Measurements from ENCODE around the gene CENPO.

The CENPO gene

GRCh38 chr2:24826773-24827145, 33.5 kb downstream of the CENPO start:
- Histone ChIP-seq H3K4me1 (ENCODE audit: control insufficient read depth, insufficient read depth, low read length) (peaks cover 11% of the 10 kb centered on the region), H3K36me3 (ENCODE audit: control insufficient read depth, insufficient read depth, low read length) (peaks cover 28% of the 10 kb centered on the region), H3K4me3 (ENCODE audit: low read depth, low read length) (no peak overlapping the region), H3K9me3 (ENCODE audit: control insufficient read depth, insufficient read depth, low read length) (no peaks in the 10 kb centered on the region), H3K27me3 (ENCODE audit: control insufficient read depth, insufficient read depth, low read length) (no peaks in the 10 kb centered on the region), H3K9ac (ENCODE audit: low read depth, low read length) (no peak overlapping the region)

DNA sequence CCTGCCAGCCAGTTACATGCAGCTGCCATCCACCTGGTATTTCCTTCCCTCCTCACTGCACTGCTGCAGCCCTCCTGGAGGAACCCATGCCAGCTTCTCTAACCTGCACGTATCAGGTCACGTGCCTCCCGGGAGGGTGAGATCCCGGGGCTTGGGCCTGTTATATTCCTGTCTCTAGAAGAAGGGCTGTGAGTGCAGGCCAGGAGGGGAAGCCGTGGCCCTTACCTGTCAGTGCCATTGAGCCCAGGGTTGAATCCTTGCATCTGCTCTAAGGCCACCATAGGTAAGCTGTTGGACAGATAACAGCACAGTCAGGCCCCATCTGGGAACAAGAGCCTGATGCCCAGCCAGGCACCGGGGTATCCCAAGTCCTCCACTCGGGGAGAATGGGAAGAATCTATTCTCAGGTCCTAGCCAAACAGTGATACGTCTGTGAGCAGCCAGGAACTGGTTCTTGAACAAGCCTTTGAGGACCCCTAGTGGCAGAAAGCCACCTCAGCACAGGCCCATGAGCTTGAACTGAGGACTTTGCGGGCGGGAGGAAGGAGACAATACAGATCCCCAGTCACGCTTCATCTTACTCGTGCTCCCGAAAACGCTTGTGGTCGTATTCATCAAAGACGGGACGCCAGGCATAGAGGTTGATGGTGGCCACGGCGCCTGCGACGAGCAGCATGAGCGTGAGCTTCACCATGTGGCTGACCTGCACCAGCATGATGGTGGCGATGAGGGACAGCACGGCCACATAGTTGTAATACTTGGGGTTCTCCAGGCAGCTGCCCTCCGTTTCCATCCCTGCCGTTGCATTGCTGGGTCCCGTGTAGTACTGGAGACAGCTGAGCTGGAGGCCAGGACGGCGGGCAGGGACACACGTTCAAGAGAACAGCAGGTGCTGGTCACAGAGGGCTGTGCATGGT, 34.4 kb downstream of the CENPO start:
- Histone ChIP-seq H3K36me3 (ENCODE audit: control insufficient read depth, insufficient read depth, low read length) (peaks cover 28% of the 10 kb centered on the region), H3K9me3 (ENCODE audit: control insufficient read depth, insufficient read depth, low read length) (no peaks in the 10 kb centered on the region), H3K27me3 (ENCODE audit: control insufficient read depth, insufficient read depth, low read length) (no peaks in the 10 kb centered on the region), H3K9ac (ENCODE audit: low read depth, low read length) (no peak overlapping the region), H3K4me1 (ENCODE audit: control insufficient read depth, insufficient read depth, low read length) (peaks cover 9% of the 10 kb centered on the region), H3K4me3 (ENCODE audit: low read depth, low read length) (no peak overlapping the region)

DNA sequence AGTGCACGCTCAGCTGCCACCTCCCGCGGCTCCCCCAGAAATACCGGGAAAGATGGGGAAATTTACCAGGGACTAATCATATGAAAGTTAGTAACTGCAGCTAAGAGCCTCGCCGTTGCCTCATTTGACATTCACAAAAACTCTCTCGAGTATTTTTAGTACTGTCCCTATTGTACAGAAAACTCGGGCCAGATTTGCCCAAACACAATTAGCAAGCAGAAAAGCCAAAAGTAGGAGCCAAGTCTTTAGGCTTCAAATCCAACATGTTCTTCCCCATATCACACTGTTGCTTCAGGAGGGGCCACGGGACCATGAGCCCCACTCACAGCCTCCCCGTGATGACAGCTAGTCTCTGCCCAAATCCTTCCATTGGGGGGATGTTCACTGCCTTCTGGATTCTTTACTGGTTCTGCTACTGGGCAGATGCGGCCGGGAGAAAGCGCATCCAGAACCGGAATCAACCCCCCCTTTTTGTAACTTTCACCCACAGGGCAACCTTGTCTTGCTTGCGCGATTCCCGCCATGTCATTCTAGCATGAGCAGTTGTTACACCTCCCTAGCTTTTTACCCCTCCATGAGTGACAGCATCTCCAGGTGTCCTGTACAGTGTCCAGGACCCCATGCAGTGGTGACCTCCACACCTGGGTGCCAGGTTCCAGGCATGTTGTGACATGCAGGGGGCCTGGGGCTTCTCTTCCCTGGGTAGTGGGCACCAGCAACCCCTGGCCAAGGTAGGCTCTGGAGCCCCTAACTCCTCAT, 35.2 kb downstream of the CENPO start:
- H3K36me3 ChIP-seq (ENCODE audit: control insufficient read depth, insufficient read depth, low read length): peaks cover 19% of the 10 kb centered on the region

DNA sequence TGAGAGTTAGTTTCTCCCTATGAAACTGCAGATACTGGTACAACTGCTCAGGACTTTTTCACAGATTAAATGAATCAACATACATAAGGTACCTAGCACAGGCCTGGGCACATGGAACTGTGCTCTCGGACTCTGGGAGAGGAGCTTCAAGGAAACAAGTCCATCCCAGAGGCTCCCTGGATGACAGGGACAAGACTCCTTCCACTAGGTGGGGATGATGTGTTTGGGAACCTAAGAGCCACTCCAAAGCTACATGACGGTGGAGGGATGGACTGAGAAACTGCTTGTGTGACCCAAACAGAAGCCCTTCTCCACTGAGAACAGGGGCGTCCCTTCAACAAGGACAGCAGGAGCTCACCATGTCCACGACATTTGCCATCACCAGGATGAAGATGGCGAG, 37.1 kb downstream of the CENPO start:
- H3K36me3 ChIP-seq (ENCODE audit: control insufficient read depth, insufficient read depth, low read length): peaks cover 23% of the 10 kb centered on the region
- no peak overlapping the region for H3K9ac ChIP-seq (ENCODE audit: low read depth, low read length)
- H3K4me3 ChIP-seq (ENCODE audit: low read depth, low read length): no peak overlapping the region
- H3K27me3 ChIP-seq (ENCODE audit: control insufficient read depth, insufficient read depth, low read length): no peaks in the 10 kb centered on the region
- peaks cover 11% of the 10 kb centered on the region for H3K4me1 ChIP-seq (ENCODE audit: control insufficient read depth, insufficient read depth, low read length)
- no peaks in the 10 kb centered on the region for H3K9me3 ChIP-seq (ENCODE audit: control insufficient read depth, insufficient read depth, low read length)

More for the DNA sequence above, 35.2 kb downstream of the CENPO start:
- no peak overlapping the region for H3K9ac ChIP-seq (ENCODE audit: low read depth, low read length)
- H3K4me3 ChIP-seq (ENCODE audit: low read depth, low read length): no peak overlapping the region
- no peaks in the 10 kb centered on the region for H3K9me3 ChIP-seq (ENCODE audit: control insufficient read depth, insufficient read depth, low read length)
- peaks cover 8% of the 10 kb centered on the region for H3K4me1 ChIP-seq (ENCODE audit: control insufficient read depth, insufficient read depth, low read length)
- H3K27me3 ChIP-seq (ENCODE audit: control insufficient read depth, insufficient read depth, low read length): no peaks in the 10 kb centered on the region

DNA sequence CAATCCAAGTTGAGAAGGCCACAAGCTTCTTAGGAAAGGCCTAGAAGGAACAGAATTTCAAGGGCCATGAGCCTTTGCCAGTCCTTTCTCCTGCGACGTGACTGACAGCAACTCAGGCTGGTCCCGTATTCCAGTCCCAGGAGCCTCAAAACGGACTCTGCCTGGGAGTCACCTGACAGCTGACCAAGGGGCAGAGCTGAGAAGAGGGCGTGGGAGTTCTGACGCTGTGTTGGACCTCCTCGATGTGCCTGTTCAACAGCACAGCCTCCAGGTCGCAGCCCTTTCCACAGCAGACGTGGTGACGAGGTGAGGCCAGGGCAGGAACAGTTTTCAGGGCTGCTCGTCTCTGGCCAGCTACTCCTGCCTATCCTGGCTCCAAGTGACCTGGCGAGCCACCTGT, 37.6 kb downstream of the CENPO start:
- Histone ChIP-seq H3K36me3 (ENCODE audit: control insufficient read depth, insufficient read depth, low read length) (peaks cover 23% of the 10 kb centered on the region), H3K9me3 (ENCODE audit: control insufficient read depth, insufficient read depth, low read length) (no peaks in the 10 kb centered on the region), H3K9ac (ENCODE audit: low read depth, low read length) (no peak overlapping the region), H3K4me1 (ENCODE audit: control insufficient read depth, insufficient read depth, low read length) (peaks cover 11% of the 10 kb centered on the region), H3K4me3 (ENCODE audit: low read depth, low read length) (no peak overlapping the region), H3K27me3 (ENCODE audit: control insufficient read depth, insufficient read depth, low read length) (no peaks in the 10 kb centered on the region)

DNA sequence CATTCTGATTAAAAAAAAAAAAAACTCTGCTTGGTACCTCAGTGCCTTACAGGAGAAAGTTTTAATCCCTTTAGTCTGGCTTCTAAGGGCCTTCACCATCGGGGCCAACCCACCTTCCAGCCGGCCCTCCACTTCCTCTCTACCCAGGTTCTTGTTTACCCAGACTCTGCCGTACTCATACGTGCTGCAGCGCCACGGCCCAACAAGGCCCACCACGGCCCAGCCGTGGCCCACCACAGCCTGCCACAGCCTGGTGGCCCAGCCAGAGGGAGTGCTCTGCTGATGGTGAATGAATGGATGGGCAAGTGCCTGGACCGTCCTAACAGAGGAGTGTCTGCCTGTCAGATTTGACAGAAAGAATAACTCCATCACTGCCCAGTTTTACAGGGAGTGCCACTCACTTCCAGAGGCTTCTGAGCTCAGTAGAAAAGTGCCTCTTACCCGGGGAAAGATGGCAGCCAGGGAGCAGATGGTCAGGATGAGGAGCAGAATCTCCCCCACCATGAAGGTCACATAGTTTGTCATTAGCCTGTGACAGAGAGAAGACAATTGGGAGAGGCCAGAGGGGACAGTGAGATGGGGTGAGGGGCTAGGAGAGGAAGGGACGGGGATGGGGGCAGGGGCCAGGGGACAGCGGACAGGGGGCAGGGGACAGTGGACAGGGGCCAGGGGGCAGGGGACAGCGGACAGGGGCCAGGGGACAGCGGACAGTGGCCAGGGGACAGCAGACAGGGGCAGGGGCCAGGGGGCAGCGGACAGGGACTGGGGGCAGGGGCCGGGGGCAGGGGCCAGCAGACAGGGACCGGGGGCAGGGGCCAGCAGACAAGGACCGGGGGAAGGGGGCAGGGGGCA, 38.2 kb downstream of the CENPO start:
- no peak overlapping the region for H3K9ac ChIP-seq (ENCODE audit: low read depth, low read length)
- H3K27me3 ChIP-seq (ENCODE audit: control insufficient read depth, insufficient read depth, low read length): no peaks in the 10 kb centered on the region
- peaks cover 23% of the 10 kb centered on the region for H3K36me3 ChIP-seq (ENCODE audit: control insufficient read depth, insufficient read depth, low read length)
- no peaks in the 10 kb centered on the region for H3K9me3 ChIP-seq (ENCODE audit: control insufficient read depth, insufficient read depth, low read length)
- H3K4me1 ChIP-seq (ENCODE audit: control insufficient read depth, insufficient read depth, low read length): peaks cover 11% of the 10 kb centered on the region
- H3K4me3 ChIP-seq (ENCODE audit: low read depth, low read length): no peak overlapping the region

DNA sequence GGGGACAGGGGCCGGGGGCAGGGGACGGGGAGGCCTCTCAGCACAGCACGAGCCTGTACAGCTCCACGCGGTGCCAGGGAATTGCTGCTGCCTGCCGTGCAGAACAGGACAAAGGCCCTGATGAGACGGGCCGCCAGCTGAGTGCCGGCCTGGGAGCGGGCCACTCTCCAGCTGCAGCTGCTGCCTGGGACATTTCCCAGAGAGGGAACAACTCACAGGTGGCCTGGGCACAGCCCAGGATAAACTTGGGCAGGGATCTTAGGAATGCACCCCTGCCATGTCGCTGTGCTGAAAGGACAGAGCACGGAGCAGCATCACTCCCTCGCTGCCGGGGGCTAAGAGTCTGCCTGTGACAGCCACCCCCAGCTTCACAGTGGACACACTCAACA, 38.8 kb downstream of the CENPO start:
- no peak overlapping the region for H3K4me3 ChIP-seq (ENCODE audit: low read depth, low read length)
- no peaks in the 10 kb centered on the region for H3K9me3 ChIP-seq (ENCODE audit: control insufficient read depth, insufficient read depth, low read length)
- H3K4me1 ChIP-seq (ENCODE audit: control insufficient read depth, insufficient read depth, low read length): peaks cover 11% of the 10 kb centered on the region
- peaks cover 27% of the 10 kb centered on the region for H3K36me3 ChIP-seq (ENCODE audit: control insufficient read depth, insufficient read depth, low read length)
- no peaks in the 10 kb centered on the region for H3K27me3 ChIP-seq (ENCODE audit: control insufficient read depth, insufficient read depth, low read length)
- H3K9ac ChIP-seq (ENCODE audit: low read depth, low read length): peak overlapping the region; percentile 24

- Histone ChIP-seq H3K9ac (ENCODE audit: low read depth, low read length) (peak overlapping the region; percentile 24), H3K36me3 (ENCODE audit: control insufficient read depth, insufficient read depth, low read length) (peaks cover 27% of the 10 kb centered on the region), H3K4me3 (ENCODE audit: low read depth, low read length) (no peak overlapping the region), H3K27me3 (ENCODE audit: control insufficient read depth, insufficient read depth, low read length) (no peaks in the 10 kb centered on the region), H3K9me3 (ENCODE audit: control insufficient read depth, insufficient read depth, low read length) (no peaks in the 10 kb centered on the region), H3K4me1 (ENCODE audit: control insufficient read depth, insufficient read depth, low read length) (peaks cover 11% of the 10 kb centered on the region)
Observed at GRCh38 chr2:24832521-24832920, 39.3 kb downstream of the CENPO start.

DNA sequence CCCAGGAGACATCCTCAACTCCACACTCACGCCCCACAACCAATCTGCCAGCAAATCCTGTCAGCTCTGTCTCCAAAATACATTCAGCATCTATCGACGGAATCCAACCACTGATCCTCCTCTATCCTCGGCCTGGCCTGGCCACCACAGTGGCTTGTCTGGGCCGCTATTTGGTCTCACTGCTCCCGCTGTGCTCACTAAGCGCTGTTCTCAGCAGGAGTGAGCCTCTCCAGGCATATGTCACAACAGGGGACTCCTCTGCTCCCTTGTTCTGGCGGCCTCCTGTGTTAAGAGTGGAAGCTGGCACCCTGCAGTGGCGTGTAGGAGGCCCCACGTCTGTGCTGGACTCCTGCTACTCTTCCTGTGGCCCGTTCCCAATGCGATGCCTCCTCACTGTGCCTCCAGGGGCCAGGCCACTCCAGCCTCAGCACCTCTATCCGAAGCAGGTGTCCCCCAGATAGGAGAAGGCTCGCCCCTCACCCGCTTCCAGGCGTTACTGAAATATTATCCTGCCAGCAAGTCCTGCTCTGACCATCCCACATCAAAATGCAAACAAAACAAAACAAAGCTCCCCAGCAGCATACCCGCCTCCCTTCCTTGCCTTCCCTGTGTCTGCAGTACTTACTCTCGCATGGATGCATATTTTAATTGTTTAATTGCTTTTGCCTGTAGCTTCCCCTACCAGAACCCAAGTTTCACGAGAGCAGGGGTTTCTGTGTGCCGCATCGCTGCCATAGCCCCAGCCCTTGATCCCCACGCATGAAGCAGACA, 39.9 kb downstream of the CENPO start:
- Histone ChIP-seq H3K9me3 (ENCODE audit: control insufficient read depth, insufficient read depth, low read length) (no peaks in the 10 kb centered on the region), H3K27me3 (ENCODE audit: control insufficient read depth, insufficient read depth, low read length) (no peaks in the 10 kb centered on the region), H3K9ac (ENCODE audit: low read depth, low read length) (no peak overlapping the region), H3K4me3 (ENCODE audit: low read depth, low read length) (no peak overlapping the region), H3K36me3 (ENCODE audit: control insufficient read depth, insufficient read depth, low read length) (peaks cover 27% of the 10 kb centered on the region), H3K4me1 (ENCODE audit: control insufficient read depth, insufficient read depth, low read length) (peaks cover 11% of the 10 kb centered on the region)

- Histone ChIP-seq H3K36me3 (ENCODE audit: control insufficient read depth, insufficient read depth, low read length) (peaks cover 27% of the 10 kb centered on the region), H3K4me3 (ENCODE audit: low read depth, low read length) (no peak overlapping the region), H3K27me3 (ENCODE audit: control insufficient read depth, insufficient read depth, low read length) (no peaks in the 10 kb centered on the region)
Observed at GRCh38 chr2:24833821-24834732, 40.9 kb downstream of the CENPO start.

More at GRCh38 chr2:24833821-24834732, 40.9 kb downstream of the CENPO start:
- H3K9ac ChIP-seq (ENCODE audit: low read depth, low read length): no peak overlapping the region
- H3K9me3 ChIP-seq (ENCODE audit: control insufficient read depth, insufficient read depth, low read length): no peaks in the 10 kb centered on the region
- H3K4me1 ChIP-seq (ENCODE audit: control insufficient read depth, insufficient read depth, low read length): peaks cover 11% of the 10 kb centered on the region

All from iPS-15b (cell line).